Measurements from ENCODE around the gene PFDN1. TPM values are rescaled to one million over a fixed set of nuclear protein-coding genes. Genes with fewer than 3 reads are reported as not detected.

Gene PFDN1
- total RNA-seq, 1 experiment from 2014 or later: 61.2 TPM

GRCh38 chr5:140296289-140296688, 6.6 kb downstream of the PFDN1 start:
- DNase-seq (ENCODE audit: low spot score): no peak

DNA sequence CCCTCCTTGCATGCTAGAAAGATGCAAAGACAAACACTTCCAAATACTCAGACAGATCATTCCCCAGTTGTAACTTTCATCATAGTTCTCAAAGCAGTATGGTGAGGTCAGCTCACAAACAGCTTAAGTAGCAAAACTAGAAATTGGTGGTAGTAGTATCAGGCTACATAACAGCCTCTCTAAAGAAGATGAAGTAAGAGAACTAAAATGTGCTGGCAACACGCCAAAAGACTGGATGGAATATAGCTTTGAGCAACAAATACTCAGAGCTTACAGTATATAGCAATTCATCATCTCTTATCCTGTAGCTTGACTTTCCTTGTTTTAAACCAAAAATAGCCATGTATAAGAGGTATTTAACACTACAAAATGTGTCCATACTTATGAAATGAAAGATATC, 7.5 kb downstream of the PFDN1 start:
- peak; percentile 57 for DNase-seq (ENCODE audit: low spot score)

DNA sequence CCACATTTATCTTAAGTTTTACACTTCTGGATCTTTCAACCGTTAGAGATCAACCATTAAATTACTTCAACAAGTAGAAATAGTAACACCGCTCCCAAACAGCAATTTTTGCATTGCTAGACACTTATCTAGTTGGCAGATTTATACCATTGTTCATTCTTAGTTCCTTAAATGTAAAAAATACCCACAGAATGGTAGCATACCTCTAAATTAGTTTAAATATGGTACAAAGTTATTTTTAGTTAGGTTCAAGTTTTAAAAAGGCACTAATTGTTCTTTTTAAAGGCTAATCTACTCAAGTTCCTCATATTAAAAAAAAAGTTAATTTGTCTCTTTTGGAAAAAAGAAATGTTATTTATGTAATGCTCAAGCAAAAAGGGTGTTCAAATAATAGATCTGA, 8.1 kb downstream of the PFDN1 start:
- DNase-seq (ENCODE audit: low spot score): no peak

DNA sequence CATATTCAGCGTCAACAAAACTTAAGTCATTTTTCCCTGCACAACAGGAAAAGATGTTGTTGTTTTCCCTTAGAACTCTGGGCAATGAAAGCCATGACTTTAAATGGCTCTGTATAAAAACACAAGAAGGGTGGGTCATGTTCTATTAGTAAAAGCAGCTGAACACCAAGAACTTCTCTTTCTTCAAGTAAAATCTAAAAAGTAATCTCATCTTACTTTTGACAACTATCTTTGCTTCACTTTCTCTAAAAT, 9.1 kb downstream of the PFDN1 start:
- DNase-seq (ENCODE audit: low spot score): no peak

DNA sequence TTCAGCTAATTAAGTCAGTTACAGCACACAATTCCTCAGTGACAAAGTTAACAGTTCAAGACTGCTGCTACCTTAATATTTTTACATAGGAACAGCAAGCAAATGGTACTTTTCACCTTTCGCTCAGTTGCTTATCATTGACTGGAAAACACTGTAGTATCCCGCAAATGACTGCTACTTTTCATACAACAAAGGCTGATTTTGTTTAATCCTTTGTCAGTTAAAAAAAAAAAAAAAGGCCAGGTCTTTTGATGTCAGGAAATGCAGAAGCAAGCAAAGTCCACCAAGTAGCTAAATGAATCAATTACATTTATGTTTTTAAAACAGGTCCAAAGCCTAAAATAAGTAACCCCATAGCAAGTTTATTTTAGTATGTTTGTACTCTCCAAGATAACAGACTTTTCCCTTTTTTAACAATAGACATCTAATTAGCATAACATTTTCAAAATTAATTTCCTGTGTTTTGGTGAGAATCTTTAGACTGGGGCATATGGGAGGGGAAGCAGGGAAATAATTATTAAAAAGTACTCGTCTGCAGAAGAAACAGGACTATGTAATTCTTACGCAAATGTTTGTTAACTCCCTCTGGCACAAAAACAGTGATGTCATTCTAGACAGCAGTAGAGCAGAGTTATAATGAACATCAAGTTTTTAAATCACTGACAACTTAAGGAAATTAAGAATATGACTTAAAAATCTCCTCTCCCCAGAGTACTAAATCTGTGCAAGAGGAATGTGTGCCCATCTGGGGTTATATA, 9.6 kb downstream of the PFDN1 start:
- no peak for DNase-seq (ENCODE audit: low spot score)

DNA sequence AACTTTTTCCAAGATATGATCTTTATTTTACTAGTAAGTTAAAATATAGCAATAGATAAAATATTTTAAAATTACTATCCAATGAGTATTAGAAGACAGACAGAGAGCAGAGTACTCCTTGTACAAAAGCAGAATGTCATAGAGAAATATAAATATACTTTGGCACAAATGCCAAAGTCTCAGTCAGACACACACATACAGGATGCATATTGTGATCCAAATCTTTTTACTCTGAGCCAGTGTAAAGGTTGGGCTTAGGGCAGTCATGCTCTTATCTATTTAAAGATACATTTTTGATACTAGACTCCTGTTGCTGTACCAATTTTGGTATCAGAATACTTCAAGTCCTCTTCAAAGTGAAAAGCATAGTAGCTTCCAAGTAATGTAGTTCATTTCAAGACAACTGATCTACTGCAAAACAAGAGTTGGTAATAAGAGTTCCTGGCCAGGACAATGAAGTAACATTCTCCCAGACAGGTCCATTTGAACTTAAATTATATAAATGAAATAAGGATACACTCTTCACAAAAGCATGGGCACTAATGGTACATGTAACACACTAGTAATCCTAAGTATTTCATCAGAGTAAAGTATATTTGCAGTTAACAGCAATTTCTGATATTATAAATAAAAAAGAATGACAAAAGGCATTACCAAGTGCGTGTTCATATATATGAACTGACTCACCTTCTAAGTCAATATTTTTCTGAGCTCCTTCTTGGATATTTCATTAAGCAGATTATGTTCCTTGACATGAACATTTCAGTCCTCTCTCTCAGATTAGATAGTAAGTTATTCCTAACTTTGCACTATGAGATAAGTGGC, 10.5 kb downstream of the PFDN1 start:
- no peak for DNase-seq (ENCODE audit: low spot score)

DNA sequence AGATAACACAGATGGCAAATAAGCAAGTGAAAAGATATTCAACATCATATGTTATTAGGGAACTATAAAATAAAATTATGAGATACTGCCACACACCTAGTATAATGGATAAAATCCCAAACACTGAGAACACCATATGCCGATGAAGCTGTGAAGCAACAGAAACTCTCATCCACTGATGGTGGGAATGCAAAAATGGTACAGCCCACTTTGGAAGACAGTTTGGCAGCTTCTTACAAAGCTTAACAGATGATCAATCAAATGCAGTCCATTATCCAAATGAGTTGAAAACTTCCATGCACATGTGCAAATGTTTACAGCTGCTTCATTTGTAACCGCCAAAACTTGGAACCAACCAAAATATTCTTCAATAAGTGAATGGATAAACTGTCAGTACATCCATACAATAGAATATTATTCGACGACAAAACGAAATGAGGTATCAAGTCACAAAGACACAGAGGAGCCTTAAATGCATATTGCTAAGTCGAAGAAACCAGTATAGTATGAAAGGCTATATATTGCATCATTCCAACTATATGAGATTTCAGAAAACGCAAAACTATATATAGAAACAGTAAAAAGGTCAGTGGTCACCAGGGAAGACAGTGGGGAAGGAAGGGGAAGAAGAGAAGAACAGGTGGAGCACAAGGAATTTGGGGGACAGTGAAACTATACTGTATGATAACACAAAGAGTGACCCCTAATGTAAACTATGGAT, 14.9 kb downstream of the PFDN1 start:
- DNase-seq (ENCODE audit: low spot score): no peak

DNA sequence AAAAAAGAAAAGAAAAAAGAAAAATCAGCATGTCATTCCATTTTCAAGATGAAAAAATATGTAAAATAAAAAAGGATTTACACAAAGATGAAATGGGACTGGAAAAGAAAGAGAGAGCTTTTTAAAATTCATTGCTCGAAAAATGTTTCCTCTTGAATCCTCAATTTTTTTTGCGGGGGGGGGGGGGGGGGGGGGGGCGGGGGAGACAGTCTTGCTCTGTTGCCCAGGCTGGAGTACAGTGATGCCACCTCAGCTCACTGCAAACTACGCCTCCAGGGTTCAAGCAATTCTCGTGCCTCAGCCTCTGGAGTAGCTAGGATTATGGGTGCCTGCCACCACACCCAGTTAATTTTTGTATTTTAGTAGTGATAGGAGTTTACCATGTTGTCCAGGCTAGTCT, 16.5 kb downstream of the PFDN1 start:
- no peak for DNase-seq (ENCODE audit: low spot score)

DNA sequence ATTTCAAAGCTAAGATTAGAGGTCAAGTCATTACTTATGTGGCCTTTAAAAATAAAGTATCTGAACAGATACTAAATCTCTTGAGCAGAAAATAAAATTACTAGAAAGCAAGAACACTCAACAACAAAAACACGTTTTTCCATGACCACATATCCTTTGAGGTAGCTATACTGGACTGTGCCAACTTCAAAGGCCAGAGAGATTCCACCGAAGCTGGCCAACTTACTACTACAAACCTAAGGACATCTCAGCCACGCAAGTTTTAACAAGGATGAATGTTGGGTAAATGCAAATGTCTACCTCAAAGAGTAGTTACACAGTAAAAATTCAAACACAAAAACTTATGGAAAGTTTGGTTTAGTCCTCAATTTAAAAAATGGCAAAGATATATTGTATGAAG, 18.9 kb downstream of the PFDN1 start:
- no peak for DNase-seq (ENCODE audit: low spot score)

DNA sequence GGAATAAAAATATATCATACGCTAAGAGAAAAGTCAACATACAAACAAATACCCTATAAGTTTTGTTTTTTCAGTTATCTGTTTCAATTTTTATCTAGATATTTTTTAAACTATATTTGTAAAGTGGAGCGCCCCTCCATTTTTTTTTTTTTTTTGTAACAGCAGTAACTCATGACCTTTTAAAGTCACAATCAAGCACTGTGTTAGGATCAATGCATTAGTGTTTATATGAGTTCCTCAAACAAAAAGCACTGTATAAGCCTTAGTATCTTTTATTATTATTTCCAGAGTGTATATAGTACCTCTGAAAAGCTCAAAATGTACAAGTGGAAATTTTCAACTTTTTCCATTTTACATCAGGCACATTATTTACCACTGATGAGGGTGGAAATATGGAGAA, 20.6 kb downstream of the PFDN1 start:
- DNase-seq (ENCODE audit: low spot score): no peak

DNA sequence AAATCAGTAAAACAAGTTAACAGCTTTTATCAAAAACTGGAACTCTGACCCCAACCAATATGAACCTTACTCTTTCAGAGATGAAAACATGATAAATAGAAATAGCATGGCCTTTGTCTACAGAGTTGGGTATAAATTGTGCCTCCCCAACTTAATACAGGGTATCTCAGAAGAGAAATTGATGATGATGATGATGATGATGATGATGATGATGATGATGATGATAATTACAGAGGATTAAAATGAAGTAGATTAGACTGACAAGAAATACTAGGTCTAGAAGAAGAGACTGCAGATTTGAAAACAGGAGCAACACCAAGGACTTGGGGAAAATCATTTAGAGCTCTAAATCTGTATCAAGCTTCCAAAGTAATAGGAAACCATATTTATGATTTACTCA, 27.1 kb downstream of the PFDN1 start:
- DNase-seq (ENCODE audit: low spot score): no peak

DNA sequence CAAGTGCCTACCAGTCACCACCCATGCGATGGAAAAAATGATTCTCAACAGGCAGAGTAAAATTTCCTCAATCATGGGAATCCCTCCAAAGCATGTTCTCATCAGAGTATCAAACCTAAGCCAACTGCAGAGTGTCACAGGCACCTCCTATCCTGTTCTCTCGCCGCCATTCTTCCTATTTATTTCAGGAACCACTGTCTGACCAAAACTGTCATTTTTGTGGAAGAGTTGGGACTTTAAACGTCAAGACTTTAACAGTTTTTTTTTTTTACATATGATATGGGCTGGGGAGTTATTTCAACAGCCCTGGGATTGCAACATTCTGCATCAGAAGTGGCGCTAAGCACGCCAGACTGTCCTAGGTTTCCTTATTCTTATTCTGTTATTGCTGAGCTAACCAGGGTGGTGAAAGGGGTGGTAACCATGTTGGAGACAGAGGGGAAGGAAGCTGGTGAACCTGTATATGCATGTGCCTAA, 29.5 kb downstream of the PFDN1 start:
- DNase-seq (ENCODE audit: low spot score): no peak

DNA sequence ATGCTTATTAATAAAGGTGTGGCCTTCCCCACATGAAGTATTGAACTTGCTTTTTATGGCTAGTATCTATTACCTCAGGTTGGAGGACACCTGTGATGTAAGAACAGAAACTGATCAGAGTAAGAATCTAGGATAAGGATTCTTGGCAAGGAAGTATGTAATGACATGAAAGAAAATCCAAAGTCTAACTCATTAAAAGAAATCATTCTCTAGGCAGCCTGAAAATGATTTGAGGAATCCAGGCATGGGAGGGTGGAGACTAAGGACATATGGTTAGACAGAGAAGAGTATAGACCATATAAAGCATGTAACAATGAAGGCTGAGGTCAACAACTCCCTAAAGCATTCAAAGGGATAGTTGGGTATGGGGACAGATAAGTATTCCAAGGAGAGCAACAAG, 32.9 kb downstream of the PFDN1 start:
- peak; percentile 40 for DNase-seq (ENCODE audit: low spot score)

DNA sequence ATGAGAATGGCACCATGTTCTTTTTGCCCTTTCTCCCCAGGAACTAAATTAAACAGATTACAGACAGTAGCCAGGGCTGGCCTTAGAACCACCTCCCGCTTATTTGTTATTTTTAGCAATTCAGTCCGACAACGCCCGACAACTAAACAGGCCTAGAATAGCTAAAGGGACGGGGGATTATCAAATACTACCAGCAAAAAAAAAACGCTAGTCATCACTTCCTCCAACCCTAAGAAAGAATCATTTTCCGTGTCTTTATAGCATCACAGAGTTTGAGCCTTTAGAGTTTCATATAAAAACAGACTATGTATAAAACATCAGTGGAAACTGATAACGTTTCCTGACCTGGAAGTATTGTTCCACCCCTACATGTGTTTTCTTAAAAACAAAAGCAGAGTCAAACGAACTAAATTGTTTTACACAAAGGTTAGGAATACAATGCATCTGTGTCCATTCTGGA, 35.3 kb downstream of the PFDN1 start:
- no peak for DNase-seq (ENCODE audit: low spot score)

- DNase-seq (ENCODE audit: low spot score): no peak
Observed at GRCh38 chr5:140267201-140267540, 35.7 kb downstream of the PFDN1 start.

- DNase-seq (ENCODE audit: low spot score): no peak
Observed at GRCh38 chr5:140266471-140267200, 36.3 kb downstream of the PFDN1 start.

DNA sequence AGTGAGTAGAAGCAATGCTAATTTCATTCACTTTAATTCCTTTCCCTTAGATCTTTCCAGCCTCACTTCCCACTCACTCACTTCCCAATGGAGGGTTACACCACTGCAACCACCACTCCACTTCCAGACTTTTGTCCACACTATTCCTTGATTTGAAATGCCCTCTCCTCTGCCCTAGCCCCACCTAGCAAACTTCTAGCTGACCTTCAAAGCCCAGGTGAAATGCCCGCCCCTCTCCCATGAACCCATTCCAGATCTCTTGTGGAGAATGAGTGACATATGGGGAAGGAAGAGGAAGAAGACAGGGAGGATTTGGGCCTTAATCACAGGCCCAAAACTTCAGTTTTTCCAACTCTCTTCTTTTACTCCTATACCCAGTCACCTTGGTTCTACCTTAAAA, 37.1 kb downstream of the PFDN1 start:
- DNase-seq (ENCODE audit: low spot score): no peak

GRCh38 chr5:140262839-140263238, 40.1 kb downstream of the PFDN1 start:
- no peak for DNase-seq (ENCODE audit: low spot score)

DNA sequence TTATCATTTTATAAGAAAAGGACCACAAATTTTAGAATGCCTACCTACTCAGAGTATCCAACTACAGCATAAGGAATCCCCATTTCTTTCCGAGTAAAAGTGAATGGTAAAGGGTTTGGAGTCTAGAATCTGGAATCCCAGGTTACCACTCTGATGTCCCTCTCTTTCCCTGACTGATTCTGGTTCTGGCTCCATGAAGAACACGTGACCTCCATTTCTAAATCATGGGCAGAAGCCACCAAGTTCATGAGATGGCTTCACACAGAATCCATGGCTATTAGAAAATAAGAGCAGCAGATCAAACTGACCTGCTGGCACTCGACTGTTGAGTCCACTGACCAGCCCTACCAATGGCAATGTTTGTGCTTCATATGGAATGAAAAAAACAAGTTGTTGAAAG, 40.7 kb downstream of the PFDN1 start:
- DNase-seq (ENCODE audit: low spot score): no peak

DNA sequence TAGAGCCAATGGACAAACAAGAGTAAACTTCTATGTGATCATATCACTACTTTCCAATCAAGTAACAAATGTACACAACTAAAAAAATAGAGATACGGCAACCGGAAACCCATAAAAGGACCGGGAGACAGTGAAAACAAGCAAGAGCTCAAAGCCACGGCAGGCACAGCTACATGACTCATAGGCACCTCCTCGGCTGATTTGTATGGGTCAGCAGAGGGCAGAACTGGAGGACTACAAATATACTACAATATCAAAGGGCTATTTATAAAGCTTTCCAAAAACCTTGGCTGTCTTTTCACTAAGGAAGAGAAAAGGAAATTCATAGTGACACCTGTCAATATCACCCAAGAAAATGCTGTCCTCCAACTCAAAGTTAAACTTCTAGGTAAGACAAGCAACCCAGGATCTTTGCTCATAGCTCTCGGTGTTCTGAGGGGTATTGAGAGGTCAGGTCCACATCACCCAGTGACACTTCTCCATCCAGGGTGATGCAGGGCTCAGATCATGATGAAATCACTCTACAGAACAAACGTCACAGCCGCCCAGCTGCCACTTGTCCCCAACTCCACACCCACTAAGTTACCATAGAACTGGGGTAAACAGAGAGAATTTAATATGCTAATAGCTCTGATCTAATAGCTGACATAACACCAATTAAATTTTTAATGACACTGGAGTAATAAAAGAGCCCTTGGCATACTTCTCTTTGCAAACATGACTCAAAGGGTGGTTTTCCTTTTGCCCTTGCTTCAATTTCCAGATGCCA, 41.3 kb downstream of the PFDN1 start:
- DNase-seq (ENCODE audit: low spot score): peak; percentile 96

DNA sequence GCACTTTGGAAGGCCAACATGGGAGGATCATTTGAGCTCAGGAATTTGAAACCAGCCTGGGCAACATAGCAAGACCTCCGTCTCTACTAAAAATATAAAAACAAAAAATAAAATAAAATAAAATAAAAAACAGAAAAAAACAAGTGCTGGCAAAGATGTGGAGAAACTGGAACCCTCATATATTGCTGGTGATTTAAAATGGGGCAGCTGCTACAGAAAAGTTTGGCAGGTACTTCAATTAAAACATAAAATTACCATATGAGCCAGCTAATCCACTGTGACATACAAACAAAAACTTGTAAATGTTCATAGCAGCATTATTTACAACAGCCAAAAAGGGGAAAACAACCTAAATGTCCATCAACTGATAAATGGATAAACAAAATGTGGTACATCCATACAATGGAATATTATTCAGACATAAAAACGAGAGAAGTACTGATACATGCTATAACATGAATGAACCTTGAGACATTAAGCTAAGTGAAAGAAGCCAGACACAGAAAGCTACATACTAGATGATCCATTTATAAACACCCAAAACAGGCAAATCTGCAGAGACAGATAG, 42.7 kb downstream of the PFDN1 start:
- DNase-seq (ENCODE audit: low spot score): no peak
